ENCODE measurements around the gene B3GNT5.
"Not testable (repeated sequence)": the region's sequence is repeated elsewhere in the genome, so short reads cannot be mapped to it uniquely, and the experiment has no call there.

The B3GNT5 gene

DNA sequence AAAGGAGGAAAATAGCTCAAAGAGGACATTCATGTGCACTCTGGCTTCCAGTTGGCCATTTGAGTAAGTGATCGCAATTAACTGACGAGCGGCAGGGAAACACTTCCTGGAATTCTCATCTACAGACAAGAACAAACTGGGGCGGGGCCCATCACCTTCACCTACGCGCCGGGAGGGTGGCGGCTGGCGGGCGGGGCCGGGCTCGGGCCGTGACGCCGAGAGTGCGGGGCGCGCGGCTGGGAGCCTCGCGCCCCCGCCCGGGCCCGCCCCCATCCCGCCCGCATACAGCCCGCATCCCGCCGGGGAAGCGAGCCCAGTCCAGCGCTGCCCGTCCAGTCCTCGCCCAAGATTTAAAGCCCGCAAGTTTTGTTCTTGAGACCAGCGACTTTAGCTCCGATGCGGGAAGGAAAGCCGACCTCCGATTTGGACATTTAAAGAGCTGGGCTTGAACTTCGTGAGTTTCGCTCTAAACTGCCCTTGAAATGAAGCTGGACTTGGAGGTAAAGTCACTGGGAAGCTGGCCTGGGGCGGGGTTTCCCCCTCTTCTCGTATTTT is at the start of gene B3GNT5:
Gene B3GNT5 (plus strand): TSS at position 281 of the 555 bp plus-strand sequence. CDS start 16,546 bp downstream, outside the sequence.
- no peak for DNase-seq

DNA sequence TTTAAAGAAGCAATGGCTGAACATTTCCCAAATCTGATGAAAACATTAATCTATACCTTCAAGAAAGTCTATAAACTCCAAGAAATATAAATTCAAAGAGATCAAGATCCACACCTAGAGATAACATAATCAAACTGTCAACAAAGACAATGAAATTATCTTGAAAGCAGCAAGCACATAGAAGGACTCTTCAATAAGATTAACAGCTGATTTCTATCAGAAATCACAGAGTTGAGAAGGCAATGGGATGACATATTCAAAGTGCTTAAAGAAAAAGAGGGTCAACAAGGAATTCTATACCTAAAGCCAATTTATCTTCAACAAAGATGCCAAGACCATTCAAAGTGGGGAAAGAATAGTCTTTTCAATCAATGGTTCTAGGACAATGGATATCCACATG is 49.4 kb upstream of the B3GNT5 start:
- no peak for DNase-seq

GRCh38 chr3:183208260-183208659 is 44.8 kb upstream of the B3GNT5 start:
- DNase-seq = no peak

DNA sequence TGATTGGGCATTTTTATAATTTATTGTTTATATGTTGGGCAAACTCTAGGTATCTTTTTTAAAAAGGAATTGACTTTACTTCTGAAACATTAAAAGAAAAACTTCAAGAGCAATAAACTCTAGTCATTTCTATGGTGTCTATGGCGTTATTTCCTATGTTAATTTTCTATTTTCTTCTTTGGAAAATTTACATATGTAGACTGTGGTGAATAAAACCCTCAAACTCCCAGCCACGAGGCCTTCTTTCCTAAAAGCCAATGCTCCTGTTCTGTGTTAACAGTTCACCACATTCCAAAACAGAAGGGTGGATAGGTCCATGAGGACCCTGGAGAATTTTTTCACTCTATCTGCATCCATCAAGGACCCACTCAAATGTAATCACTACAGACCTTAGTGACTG is 44.3 kb upstream of the B3GNT5 start:
- DNase-seq = no peak

DNA sequence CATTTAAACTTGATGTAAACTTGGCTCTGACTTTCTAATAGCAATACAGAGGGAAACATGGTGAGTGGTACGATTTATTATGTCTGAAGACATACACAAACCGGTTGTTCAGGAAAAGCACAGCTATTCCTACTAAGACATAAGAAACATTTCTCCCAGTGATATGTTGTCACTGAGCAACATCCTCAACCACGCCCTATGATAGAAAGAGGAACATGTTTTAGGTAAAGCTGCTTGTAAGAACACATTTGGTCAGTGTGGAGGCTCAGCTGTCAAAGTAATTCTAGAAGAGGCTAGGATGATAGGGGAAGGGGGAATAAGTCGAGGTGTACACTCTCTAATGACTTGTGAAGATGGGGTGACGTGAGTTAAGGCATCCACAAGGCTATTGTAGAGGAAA is 42.7 kb upstream of the B3GNT5 start:
- DNase-seq = peak; percentile 85

DNA sequence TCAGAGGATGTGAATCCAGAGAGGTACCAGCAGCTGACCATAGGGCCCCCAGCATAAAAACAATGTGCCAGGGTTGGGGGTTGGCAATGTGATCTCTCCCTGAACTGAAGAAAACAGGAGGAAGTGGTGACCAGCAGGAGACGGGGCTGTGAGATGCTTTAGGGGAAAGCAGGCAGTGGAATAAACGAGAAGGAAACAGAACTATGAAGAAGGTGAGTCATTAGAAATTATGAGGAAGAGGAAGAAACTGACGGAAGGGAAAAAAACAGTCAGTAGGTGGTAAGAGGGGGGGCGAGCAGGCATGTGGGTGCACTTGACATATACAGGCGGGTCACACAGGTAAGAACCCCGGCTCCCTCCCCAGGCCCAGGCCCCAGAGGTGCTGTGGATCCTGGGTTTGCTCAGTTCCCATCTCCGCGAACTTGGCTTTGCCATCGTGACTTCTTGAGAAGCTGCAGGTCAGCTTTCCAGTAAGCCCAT is 42.2 kb upstream of the B3GNT5 start:
- peak; percentile 88 for DNase-seq

- no peak for DNase-seq
These were observed 41.7 kb upstream of the B3GNT5 start for GRCh38 chr3:183211352-183211751.

- peak; percentile 44 for DNase-seq
These were observed 41.0 kb upstream of the B3GNT5 start for GRCh38 chr3:183212096-183212495.

- DNase-seq = peak; percentile 89
These were observed 40.5 kb upstream of the B3GNT5 start for GRCh38 chr3:183212565-183212964.

DNA sequence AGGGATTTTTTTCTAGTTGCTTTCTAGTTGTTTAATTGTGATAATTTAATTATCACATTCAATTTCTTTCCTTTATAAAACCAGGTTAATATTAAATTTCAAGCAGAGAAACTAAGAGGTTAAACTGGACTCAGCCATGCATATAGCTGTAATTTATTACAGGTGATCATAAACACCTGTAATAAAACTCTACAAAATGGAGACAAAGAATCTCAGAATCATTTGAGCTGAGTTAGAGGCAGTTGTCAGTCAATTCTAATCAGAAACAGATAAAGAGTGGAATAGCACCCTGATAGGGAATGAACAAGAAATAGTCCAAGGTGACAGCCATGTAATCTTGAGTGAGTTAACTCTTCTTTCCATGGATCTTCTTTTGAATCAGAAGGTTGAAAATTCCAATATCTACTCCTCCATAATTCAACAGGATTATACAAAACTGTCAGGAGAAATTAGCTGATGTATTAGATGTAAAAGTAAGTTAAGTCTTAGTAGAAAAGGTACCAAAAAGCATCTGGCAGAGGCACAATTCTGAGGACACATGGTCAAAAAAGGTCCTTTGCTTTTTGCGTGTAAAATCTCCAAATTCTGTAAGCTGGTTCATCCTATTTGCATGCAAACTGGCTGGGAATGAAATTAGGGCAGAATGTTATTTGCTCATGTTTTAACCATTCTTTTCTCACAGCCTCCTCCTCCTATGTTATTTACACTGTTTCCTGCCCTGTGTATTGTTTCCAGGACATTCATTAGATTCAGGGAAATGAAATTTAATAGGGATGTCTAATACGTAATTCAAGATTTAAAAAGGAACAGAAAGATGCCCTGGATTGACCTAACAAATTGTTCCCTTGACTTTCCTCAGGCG is 39.4 kb upstream of the B3GNT5 start:
- DNase-seq = no peak

GRCh38 chr3:183214277-183214612 is 38.8 kb upstream of the B3GNT5 start:
- no peak for DNase-seq

GRCh38 chr3:183215591-183216202 is 37.4 kb upstream of the B3GNT5 start:
- no peak for DNase-seq

DNA sequence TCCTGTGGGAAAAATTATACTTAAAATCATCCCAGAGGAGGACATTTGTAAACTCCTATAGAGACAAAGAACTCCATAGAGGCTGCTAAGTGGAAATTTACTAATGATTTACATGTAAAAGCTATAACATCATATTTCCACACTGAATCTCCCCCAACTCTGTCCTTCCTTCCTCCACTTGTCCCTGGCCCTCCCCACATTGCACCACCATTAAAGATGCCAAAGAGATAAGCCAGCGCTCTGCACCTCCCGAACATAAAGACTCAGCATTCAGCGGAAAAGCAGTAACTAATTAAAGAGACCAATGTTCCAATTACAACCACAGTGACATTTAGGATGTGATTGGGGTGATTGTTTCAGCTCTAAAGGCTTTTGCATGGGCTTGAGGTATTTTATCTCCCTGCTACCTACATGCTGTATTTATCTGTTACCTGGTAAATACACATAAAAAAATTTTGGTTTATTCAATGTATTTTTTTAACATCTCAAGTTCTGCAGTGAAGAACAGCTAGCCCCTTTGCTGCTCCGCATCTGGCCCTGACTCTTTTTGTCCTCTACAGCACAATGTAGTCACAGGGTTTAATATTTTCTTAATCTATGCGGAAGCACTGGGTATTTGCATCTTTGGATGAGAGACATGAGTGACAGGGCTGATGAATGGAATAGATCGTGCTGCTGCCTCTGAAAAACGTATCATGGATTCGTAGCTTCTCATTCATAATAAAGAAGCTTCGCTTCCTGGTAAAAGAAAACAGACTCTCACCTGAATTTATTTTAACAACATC is 35.3 kb upstream of the B3GNT5 start:
- DNase-seq = no peak

DNA sequence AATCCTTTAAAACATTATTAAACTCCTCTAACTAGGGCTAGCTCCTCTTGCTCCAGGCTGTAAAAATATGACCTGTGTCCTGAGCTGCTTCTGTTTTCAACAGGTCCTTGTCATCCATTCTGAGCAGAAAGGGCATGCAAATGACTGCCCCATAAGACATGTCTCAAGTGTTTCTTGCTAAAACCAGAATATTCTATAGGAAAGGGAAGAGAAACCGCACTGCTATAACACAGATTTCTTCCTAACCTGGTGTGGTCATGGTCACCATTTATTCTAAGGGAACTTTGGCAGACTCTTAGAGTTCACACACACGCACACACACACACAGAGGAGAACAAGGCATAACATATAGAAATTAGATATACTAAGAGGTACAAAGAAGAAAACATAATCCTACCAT is 34.2 kb upstream of the B3GNT5 start:
- peak; percentile 96 for DNase-seq

DNA sequence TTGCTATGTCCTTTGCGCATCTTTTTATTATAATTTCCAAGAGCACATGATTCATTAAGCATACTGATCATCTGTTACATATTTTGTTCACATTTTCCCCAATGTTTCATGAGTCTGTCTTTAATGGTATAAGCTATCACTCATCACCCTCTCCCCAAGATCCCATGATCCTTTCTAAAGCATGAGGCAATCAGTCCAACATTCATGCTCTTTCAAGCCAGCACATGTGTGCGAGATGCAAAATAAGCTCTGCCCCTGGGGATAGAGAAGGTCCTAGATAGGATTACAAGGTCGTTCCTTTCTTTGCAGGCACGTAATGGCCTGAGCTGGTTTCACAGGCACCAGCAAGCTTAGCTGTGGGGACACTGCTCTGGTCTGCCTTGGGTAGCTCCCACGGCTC is 32.2 kb upstream of the B3GNT5 start:
- DNase-seq = no peak

- no peak for DNase-seq
These were observed 30.3 kb upstream of the B3GNT5 start for GRCh38 chr3:183222631-183223235.

- no peak for DNase-seq
These were observed 28.7 kb upstream of the B3GNT5 start for GRCh38 chr3:183224180-183224970.

DNA sequence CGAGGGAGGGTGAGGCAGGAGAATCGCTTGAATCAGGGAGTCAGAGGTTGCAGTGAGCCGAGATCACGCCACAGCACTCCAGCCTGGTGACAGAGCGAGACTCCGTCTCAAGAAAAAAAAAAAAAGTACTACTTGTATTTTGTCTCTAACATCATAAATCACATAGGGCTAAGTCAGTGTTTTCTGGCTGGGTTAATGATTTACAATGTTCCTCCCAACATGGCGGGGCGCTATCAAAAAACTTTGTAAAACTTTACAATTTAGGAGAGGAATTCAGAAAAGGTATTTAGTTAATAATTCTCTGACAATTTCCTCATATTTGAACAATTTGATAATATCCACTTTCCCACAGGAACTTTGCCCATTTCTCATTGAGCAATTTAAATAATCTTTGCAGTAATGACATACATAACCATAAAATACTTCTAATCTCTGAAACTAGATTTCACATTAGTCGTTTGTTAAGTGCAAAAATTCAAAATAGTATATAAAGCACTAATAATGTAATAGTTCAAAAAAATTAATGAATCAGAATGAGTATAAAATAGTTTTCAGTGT is 26.6 kb upstream of the B3GNT5 start:
- DNase-seq = no peak

DNA sequence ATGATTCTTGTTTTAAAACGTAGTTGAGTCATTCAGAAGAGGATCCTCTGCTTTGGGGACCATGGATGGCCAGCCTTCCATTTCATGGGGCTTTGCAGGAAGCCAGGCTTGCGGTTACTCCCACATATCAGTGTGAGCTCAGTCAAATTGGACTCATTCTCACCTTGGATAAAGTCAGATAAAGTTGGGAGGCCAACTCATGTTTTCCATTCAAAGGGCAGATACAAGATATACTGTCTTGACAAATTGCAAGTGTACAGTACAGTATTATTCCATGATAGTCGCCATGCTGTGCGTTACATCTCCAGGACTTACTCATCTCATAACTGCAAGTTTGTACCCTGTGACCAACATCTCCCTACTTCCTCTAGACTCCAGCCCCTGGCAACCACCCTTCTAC is 25.5 kb upstream of the B3GNT5 start:
- no peak for DNase-seq

DNA sequence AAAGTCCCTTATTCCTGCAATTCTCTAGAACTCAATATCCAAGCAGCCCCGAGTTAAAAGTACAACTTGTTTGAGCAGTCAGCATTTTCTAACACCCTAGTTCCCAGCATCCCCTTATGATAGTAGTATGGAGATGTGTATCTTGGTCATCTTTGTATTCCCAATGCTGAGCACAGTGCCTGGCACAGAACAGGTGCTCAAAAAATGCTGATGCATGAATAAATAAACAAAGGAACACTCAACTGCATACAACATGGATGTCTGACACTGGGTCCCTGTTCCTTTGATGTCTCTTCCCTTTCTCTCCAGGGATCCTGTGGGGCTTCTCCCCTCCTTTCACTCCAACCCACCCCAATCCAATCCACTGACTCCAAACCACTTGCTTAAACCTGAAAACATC is 23.9 kb upstream of the B3GNT5 start:
- DNase-seq = no peak

GRCh38 chr3:183230251-183230650 is 22.8 kb upstream of the B3GNT5 start:
- DNase-seq = not testable (repeated sequence)

GRCh38 chr3:183230826-183231225 is 22.2 kb upstream of the B3GNT5 start:
- no peak for DNase-seq

Data from MV-4-11 (cell line).